Activated B cell treated with CpG ODN at 0.5 μM for 24 hours (primary cell): Measurements from ENCODE around the gene CCS. TPM values are rescaled to one million over a fixed set of nuclear protein-coding genes. Genes with fewer than 3 reads are reported as not detected.

Experiments used
- ATAC-seq: fragments of 200-7000 bp; cut with Tn5 transposase; one replicate; pipeline ENCODE4 v1.10.0; 2021; ENCODE audit warnings: low read depth, mild to moderate bottlenecking, moderate library complexity
- CTCF ChIA-PET: fragments of 350-600 bp; sonication (Branson Sonifier 250); formaldehyde crosslinking; loops from one replicate; lab custom pipeline; 2021; ENCODE audit warnings: antibody characterized with exemption; lab: Charles Lee
- POLR2A ChIA-PET: fragments of 350-600 bp; sonication (Branson Sonifier 250); formaldehyde crosslinking; loops from one replicate; lab custom pipeline; 2021; ENCODE audit warnings: antibody characterized with exemption; lab: Charles Lee
- DNase-seq: peaks from one replicate; pipeline ENCODE4 v3.0.0; 2022
- H3K27ac Mint-ChIP-seq: one replicate; pipeline ENCODE4 v1.8.0; 2020; ENCODE audit warnings: mixed read lengths
- H3K27me3 Mint-ChIP-seq: one replicate; pipeline ENCODE4 v1.8.0; 2021; ENCODE audit warnings: mixed read lengths
- H3K36me3 Mint-ChIP-seq: one replicate; pipeline ENCODE4 v1.8.0; 2021; ENCODE audit warnings: low read depth, mixed read lengths
- H3K4me1 Mint-ChIP-seq: one replicate; pipeline ENCODE4 v1.8.0; 2021; ENCODE audit warnings: mixed read lengths
- H3K4me3 Mint-ChIP-seq: one replicate; pipeline ENCODE4 v1.8.0; 2020; ENCODE audit warnings: mild to moderate bottlenecking, mixed read lengths
- H3K9me3 Mint-ChIP-seq: one replicate; pipeline ENCODE4 v1.8.0; 2020; ENCODE audit warnings: mixed read lengths
- intact Hi-C: fragments of 100-400 bp; cut with micrococcal nuclease; formaldehyde crosslinking; loops from one replicate; pipeline ENCODE4 v1.15.1; 2024
- total RNA-seq: library from RNA; stranded (reverse); gene quantifications from 2 replicates; pipeline ENCODE4 v1.2.3, GENCODE V29; 2022
- TF ChIP-seq, protein P1 (sequence below): fragments of 200-600 bp; IDR thresholded peaks from one replicate; pipeline ENCODE4 v1.8.0; 2022; ENCODE audit warnings: antibody characterized with exemption, mild to moderate bottlenecking

The CCS gene
- total RNA-seq, 1 donor from 2014 or later, result 65.3 TPM

DNA sequence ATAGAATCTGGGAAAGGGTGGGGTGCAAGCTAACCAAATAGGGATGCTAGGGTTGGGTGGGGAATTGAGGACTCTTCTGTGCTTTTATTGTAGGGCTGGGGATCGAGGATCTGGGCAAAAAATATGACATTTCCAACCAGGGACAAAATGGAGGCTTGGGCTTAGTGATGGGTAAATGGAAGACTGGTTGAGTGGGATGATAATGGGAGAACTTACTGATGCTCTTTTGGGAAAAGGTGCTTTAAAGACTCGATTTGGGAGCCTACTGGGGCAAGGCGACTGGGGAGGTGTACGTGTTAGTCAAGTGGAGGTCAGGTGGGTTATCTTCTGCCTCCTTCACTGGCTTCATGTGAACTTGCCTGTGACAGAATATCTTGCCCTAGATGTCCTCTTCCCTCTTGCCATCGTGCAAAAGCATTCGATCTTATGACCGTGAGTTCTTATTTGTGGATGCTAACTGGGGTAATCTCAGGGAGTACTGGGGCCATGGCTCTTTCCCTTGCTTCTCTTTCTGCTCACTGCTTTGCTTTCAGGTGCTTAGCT is 35.1 kb downstream of the CCS start:
- TF ChIP-seq, protein P1, sequence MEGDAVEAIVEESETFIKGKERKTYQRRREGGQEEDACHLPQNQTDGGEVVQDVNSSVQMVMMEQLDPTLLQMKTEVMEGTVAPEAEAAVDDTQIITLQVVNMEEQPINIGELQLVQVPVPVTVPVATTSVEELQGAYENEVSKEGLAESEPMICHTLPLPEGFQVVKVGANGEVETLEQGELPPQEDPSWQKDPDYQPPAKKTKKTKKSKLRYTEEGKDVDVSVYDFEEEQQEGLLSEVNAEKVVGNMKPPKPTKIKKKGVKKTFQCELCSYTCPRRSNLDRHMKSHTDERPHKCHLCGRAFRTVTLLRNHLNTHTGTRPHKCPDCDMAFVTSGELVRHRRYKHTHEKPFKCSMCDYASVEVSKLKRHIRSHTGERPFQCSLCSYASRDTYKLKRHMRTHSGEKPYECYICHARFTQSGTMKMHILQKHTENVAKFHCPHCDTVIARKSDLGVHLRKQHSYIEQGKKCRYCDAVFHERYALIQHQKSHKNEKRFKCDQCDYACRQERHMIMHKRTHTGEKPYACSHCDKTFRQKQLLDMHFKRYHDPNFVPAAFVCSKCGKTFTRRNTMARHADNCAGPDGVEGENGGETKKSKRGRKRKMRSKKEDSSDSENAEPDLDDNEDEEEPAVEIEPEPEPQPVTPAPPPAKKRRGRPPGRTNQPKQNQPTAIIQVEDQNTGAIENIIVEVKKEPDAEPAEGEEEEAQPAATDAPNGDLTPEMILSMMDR, result no peak
- Mint-ChIP-seq H3K4me1 (peaks cover 42% of the 10 kb centered on the region), H3K4me3 (no peak overlapping the region), H3K36me3 (peaks cover 78% of the 10 kb centered on the region), H3K27me3 (no peaks in the 10 kb centered on the region), H3K9me3 (no peaks in the 10 kb centered on the region), H3K27ac (peak overlapping the region; percentile 32)
- POLR2A ChIA-PET, result interaction anchor here (0.6 to 14.8 kb wide), 3 partner anchors 10 to 17 kb away, joined by 4 to 272 read pairs (median 26); partner anchors contain the start of genes RBM14 and RBM4
- no peak for ATAC-seq
- DNase-seq, result no peak
- CTCF ChIA-PET, result no interaction called here
- intact Hi-C loops, result loop anchor here (1.0 kb wide), 1 partner anchor 11 kb away; no protein-coding TSS in a partner anchor

DNA sequence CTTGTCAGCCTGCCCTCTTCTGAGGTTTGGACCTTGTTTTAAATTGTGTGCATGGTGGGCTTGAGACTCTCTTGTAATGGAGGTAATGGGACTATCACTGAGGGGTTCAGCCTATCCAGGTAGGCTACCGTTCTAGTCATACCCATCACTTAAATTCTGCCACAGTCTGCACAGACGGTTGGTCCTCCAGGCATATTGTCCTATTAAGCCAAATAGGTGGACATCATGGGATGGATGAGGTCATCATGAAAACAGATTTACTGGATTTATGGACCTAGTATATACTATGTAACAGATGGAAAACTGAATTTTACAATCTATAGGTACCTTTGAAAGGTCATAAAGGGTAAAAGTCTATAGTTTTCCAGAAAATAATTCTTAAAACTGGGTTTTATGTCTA is 36.4 kb downstream of the CCS start:
- no peaks in the 10 kb centered on the region for H3K27me3 Mint-ChIP-seq
- H3K4me3 Mint-ChIP-seq, result no peak overlapping the region
- ChIA-PET POLR2A (interaction anchor here (4.8 to 14.8 kb wide), 2 partner anchors 11 to 12 kb away, joined by 26 to 272 read pairs; partner anchors contain the start of genes RBM14 and RBM4), CTCF (no interaction called here)
- peaks cover 35% of the 10 kb centered on the region for H3K4me1 Mint-ChIP-seq
- ATAC-seq, result no peak
- DNase-seq, result no peak
- TF ChIP-seq, protein P1, result no peak
- H3K36me3 Mint-ChIP-seq, result peaks cover 72% of the 10 kb centered on the region
- intact Hi-C loops, result no loop called here
- no peaks in the 10 kb centered on the region for H3K9me3 Mint-ChIP-seq
- no peak overlapping the region for H3K27ac Mint-ChIP-seq

DNA sequence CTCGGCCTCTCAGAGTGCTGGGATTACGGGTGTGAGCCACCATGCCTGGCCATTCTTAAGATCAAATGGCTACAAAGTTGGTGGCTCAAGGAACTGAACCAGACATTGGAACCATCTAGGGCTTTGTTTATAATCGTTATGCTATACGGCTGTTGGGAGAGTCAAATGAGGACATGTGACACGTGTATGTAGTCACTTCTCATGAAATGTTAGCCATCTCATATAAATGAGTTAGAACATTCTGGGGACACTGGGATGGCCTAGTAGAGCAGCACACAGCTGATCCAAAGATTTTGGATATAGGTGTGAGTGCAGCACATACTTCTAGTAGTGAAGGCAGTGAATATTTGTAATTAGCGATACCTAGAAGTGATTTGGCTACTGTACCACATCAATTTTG is 38.9 kb downstream of the CCS start:
- H3K4me1 Mint-ChIP-seq, result peaks cover 43% of the 10 kb centered on the region
- DNase-seq (no peak), ATAC-seq (no peak)
- TF ChIP-seq, protein P1, result no peak
- H3K9me3 Mint-ChIP-seq, result no peaks in the 10 kb centered on the region
- peaks cover 55% of the 10 kb centered on the region for H3K36me3 Mint-ChIP-seq
- intact Hi-C loops, result no loop called here
- no peak overlapping the region for H3K27ac Mint-ChIP-seq
- CTCF ChIA-PET, result no interaction called here
- POLR2A ChIA-PET, result interaction anchor here (0.6 kb wide), 1 partner anchor 41 kb away, joined by 6 read pairs; no protein-coding TSS in a partner anchor
- no peaks in the 10 kb centered on the region for H3K27me3 Mint-ChIP-seq
- no peak overlapping the region for H3K4me3 Mint-ChIP-seq

- Mint-ChIP-seq H3K27me3 (no peaks in the 10 kb centered on the region), H3K9me3 (no peaks in the 10 kb centered on the region), H3K27ac (no peak overlapping the region), H3K36me3 (peaks cover 44% of the 10 kb centered on the region), H3K4me3 (no peak overlapping the region), H3K4me1 (peaks cover 45% of the 10 kb centered on the region)
- intact Hi-C loops, result no loop called here
- TF ChIP-seq, protein P1, result no peak
- CTCF ChIA-PET, result no interaction called here
- no peak for DNase-seq
- POLR2A ChIA-PET, result interaction anchor here (0.9 kb wide), 1 partner anchor 22 kb away, joined by 5 read pairs; no protein-coding TSS in a partner anchor
- no peak for ATAC-seq
Observed at GRCh38 chr11:66632952-66633351, 40.0 kb downstream of the CCS start.

DNA sequence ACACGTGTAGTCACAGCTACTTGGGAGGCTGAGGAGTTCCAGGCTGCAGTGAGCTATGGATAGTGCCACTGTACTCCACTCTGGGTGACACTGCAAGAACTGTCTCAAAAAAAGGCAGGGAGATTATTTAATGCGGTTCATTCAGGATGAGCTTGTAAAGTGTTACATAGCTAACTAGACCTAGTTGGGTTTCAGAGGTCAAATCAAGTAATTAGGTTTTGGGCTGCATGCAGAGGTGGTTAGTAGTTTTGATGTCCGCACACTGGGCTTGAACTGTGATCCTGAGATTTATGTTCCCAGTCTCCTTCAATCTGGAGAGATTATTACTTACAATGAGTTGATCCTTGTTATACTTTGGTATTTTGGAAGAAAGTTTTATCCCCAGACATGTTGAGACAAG is 43.4 kb downstream of the CCS start:
- no peak for DNase-seq
- intact Hi-C loops, result no loop called here
- Mint-ChIP-seq H3K9me3 (no peaks in the 10 kb centered on the region), H3K27me3 (no peaks in the 10 kb centered on the region), H3K36me3 (peaks cover 54% of the 10 kb centered on the region), H3K27ac (peak overlapping the region; percentile 41), H3K4me1 (peaks cover 59% of the 10 kb centered on the region), H3K4me3 (peak overlapping the region; percentile 4)
- TF ChIP-seq, protein P1, result no peak
- POLR2A ChIA-PET, result interaction anchor here (0.7 to 11.1 kb wide), 4 partner anchors 14 to 206 kb away, joined by 3 to 272 read pairs (median 12); partner anchors contain the start of genes RBM14 and RCE1
- ATAC-seq, result no peak
- CTCF ChIA-PET, result interaction anchor here (1.3 kb wide), 1 partner anchor 42 kb away, joined by 3 read pairs; no protein-coding TSS in a partner anchor
